Head of caudate nucleus (tissue), 42 donors: Measurements from ENCODE around the gene SGCA.

Experiments used
- DNase-seq, 42 donors: peaks; one replicate each; pipeline versions ENCODE4 v3.0.0 to v3.0.0-alpha.2; 2020 to 2021; ENCODE audit warnings: mixed read lengths in 7 of 42
- intact Hi-C: fragments of 100-400 bp; cut with DNase I; formaldehyde crosslinking; loops from one replicate; pipeline ENCODE4 v1.15.0; 2022

Gene SGCA

DNA sequence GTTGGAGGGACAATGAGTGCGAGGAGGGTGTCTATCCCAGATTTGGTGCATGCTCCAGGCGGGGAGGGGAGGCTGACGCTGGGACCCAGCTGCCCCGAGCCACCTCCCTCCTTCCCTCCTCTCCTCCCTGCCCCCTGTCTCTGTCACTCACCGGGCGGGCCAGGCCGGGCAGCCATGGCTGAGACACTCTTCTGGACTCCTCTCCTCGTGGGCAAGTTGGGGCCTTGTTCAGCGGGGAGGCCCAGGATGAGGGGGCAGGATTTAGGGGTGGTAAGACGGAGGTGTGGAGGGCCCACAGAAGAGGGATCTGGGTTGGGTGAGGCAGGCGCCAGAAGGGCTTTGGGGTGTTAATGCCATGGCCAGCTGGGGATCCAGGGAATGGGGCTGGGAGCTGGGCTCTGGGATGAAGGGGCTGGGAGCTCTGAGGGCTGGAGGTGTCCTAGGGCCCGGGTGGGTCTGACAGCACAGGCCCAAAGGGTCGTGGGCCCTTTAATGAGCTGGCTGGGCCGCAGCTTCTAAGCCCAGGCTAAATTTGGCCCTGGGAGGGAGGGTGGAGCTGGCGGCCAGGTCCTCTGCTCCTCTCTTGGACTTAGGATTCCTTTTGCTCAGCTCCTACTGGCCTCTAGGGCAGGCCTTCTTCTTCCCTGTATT, at the start of gene SGCA:
Gene SGCA (plus strand): TSS at position 139 of the 651 bp plus-strand sequence. CDS start 36 bp downstream, at position 175.
- intact Hi-C loops, result no loop called here
- DNase-seq, result no peak

- peak in 24 of 42 donors; percentile 41 to 77 (median 66) for DNase-seq
- intact Hi-C loops, result no loop called here
Observed at GRCh38 chr17:50117202-50118051, 48.4 kb upstream of the SGCA start.

DNA sequence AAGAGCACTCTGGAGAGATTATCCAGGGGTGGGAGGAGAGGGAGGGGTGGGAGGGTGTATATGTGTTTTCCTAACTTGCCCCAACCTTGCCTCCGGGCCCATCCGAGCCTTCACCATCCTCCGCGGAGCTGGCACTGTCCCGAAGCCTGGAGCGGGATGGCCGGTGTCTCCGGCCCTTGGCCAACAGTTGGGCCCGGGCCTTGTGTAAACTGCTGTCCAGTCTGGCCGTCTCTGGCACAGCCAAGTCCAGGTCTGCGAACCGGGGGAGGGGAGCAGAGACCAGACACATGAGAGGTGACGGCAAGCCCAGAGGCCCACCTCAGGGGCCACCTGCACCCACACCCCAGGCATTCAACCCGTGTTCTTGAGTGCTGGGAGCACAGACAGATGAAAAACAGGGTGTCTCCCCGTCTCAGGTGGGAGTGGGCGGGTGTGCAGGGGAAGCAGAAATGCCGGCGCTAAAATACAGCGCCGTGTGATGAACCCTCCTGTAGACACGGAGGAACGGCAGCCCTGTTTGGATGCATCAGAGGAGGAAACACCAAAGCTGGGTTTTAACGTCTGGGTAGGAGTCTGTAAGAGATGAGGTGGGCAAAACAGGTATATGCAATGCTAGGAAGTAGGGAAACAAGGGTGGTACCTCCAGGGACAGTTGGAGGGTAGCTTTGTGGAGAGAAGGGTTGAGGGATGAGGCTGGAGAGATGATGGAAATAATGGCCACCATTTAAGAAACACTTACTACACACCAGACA, 47.6 kb upstream of the SGCA start:
- intact Hi-C loops, result no loop called here

GRCh38 chr17:50118828-50119218, 47.0 kb upstream of the SGCA start:
- no peak for DNase-seq
- intact Hi-C loops, result no loop called here

More for the DNA sequence above, 47.6 kb upstream of the SGCA start:
- peak in 29 of 42 donors; percentile 39 to 86 (median 64) for DNase-seq

- intact Hi-C loops, result no loop called here
- DNase-seq, result no peak
Observed at GRCh38 chr17:50120475-50121253, 45.1 kb upstream of the SGCA start.

GRCh38 chr17:50122945-50123344, 42.9 kb upstream of the SGCA start:
- no peak for DNase-seq
- intact Hi-C loops, result no loop called here

GRCh38 chr17:50123649-50124349, 42.0 kb upstream of the SGCA start:
- intact Hi-C loops, result no loop called here
- peak in 5 of 42 donors; percentile 28 to 59 (median 41) for DNase-seq

DNA sequence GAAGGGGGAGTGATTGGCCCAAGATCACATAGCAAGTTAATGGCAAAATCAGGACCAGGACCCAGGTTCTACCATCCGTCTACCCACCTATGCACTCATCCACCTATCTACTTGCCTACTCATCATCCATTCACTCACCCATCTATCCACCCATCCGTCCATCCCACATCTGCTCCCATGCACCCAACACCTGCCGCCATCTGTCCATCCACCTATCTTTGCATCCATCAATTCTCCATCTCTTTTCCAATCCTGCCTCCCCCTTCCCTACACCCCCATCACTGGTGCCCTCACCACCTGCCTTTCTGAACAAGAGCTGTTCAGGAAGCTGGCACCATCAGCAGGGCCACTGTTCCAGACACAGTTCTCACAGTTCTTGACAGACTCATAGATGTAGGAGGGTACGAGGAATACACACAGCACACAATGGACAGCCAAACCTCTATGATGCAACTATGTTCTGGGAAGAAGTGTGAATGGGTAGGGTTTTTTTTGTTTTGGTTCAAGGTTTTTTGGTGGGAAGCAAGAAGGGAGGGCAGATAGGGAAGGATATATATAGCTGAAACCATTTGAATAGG, 40.3 kb upstream of the SGCA start:
- intact Hi-C loops, result no loop called here
- no peak for DNase-seq

- no peak for DNase-seq
- intact Hi-C loops, result no loop called here
Observed at GRCh38 chr17:50127697-50128361, 38.0 kb upstream of the SGCA start.

DNA sequence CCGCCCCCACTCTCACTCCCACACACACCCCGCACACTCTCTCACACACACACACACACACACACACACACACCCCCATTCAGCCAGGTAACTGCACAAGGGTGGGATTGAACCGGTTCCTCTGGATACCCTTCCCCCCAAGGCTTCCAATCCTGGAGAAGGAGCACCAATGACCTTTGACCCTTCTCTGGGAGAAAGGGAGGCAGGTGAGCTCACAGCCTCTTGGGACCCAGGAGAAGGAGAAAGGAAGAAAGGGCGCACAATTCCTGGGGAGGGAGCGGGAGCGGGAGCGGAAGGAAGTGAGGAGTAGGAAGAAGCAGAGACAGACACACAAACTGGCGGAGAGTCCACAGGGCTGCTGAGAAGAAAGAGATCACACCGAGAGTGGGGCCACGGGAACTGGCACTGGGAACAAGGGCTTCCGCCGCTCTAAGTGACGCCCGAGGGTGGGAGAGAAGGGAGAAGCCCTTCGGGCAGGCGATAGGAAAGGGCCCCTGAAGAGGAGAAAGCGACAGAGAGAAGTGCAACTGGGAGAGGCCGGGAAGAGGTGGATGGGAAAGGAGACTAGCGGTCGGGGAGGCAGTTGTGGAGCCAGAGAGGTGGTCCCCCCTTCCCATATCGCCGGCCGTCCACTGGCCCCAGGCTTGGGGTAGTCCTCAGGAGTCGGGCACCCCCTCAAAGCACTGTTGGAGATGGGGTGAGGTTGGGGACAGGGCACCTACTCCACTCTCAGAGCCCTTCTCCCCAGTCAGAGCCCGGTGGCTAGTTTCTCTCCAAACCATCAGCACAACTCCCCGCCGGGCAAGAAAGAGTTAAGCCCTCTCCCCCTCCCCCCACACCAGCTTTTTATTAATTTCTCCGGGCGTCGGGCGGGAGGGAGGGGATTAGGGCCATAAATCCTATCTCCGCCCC, 37.1 kb upstream of the SGCA start:
- intact Hi-C loops, result no loop called here
- peak in 7 of 42 donors; percentile 38 to 64 (median 55) for DNase-seq

- intact Hi-C loops, result no loop called here
- DNase-seq, result no peak
Observed at GRCh38 chr17:50129353-50129727, 36.5 kb upstream of the SGCA start.

DNA sequence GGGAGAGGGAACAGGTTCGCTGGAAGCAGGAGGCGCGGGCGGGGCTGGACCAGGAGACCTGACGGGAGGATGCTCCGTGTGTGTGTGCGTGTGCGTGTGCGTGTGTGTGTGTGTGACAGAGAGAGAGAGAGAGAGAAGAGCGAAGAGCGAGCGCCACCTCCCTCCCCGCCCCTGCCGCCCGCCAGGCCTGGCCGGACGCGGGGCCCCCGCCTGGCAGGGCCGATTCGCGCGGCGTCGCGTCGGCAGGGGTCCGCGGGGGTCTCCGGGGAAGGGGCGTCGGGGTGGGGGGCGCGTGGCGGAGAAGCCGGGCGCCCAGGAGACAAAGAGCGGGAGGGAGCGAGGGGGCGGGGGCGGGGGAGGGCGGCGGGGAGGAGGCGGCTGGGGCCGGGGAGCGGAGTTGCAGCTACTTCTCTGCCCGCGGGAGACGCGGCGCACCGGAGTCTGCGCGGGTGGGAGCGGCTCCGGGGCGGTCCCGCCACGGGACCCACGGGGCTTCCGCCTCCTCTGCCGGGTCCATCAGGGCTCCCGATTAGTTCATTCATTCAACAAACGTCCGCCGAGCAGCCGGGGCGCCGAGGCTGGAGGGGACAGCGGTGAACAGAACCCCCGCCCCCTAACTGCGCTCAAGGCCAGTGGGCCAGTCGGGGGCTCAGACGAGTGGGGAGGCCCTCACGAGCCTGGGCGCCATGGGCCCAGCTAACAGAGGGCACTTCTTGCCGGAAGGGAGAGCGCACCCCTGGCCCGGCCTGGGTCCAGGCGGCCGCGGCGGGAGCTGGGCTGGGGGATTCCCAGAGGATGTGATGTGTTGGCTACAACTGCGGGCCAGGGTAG, 35.9 kb upstream of the SGCA start, which contains the start of gene SAMD14:
Gene SAMD14 (minus strand): TSS at position 433 of the 831 bp plus-strand sequence. CDS start 5,201 bp downstream, outside the sequence.
- intact Hi-C loops, result no loop called here
- DNase-seq, result peak in 14 of 42 donors; percentile 36 to 69 (median 59)

GRCh38 chr17:50130559-50131305, 35.1 kb upstream of the SGCA start:
- intact Hi-C loops, result no loop called here
- DNase-seq, result no peak

DNA sequence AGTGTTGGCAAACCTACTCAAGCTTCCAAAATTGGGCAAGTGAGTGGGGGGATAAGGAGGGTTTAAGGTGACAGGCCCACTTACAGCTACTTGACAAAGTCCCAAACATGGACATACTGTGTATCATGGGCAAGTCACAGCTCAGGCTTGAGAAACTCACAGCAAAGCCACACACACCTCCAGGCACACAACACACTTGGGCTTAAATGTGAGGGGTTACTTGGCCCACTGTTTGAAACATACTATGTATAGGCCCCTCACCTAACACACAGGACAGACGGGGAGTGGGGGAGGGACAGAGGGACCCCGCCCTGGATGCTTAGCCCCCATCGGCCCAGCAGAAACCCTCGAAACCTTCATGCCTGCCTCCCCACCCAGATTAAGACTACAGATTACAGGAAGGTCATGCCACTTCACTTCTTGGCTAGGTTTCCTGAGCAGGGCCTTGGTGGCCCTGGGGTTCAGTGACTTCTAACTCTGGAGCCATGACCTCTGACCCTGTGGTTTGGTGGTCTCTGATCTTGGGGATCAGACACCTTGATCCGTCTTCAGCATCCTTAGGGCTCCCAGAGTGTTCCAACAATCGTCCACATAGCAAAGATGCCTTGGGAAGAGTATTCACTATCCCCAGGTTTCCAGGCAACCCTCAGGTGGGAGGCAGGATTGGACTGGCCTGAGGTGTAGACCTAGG, 33.6 kb upstream of the SGCA start:
- DNase-seq, result no peak
- intact Hi-C loops, result no loop called here
